Epidermal melanocyte (primary cell): Measurements from ENCODE around the gene SPEM1.

Source experiments
- DNase-seq: peaks from one replicate; pipeline ENCODE4 v3.0.0; 2011; ENCODE audit warnings: low spot score; ENCODE audit not compliant: insufficient read length

SPEM1 gene

DNA sequence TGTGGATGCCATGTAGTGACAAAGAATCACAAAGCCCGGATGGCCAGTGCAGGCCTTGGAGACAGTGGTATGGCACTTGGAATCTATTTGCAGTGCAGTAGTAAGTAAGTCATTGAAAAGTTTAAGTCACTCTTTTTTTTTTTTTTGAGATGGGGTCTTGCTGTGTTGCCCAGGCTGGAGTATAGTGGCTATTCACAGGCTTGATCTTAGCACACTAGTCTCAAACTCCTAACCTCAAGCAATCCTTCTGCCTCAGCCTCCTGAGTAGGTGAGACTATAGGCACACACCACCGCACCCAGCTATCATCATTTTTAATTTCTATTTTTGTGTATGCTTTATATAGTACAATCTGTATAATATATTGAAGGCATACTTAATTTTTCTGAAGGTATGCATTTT, 21.5 kb upstream of the SPEM1 start:
- DNase-seq = no peak

DNA sequence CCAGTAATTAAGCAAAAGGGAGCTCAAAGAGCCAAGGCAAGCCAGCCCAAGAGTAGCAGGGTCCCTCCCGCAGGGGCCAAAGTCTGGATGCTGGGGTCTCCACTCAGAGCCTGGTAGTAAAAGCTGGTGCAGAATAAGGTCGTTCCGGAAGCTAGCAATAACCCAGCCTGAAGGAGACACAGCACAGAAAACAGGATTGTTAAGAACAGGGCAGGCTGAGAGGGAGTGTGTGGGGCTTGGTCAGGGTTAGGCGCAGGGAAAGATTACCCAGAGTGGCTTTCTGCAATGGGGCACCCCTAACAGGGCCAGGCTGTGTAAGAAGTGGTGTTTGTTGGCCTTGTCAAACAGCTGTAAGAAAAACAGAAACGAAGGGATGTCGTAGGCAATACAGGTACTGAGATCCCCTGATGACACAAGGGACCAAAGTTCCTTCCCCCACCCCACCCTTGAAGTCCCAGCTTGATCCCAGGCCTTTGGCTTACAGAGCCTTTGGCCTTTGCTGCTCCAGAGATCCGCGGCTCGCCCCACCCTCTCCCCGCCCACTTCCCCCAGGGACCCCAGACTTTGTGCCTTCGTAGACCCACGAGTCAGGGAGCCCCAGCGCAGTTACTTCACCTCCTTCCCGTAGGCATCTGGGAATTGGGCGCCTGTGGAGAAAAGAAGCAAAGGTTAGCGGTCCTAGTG, 16.9 kb upstream of the SPEM1 start:
- no peak for DNase-seq

DNA sequence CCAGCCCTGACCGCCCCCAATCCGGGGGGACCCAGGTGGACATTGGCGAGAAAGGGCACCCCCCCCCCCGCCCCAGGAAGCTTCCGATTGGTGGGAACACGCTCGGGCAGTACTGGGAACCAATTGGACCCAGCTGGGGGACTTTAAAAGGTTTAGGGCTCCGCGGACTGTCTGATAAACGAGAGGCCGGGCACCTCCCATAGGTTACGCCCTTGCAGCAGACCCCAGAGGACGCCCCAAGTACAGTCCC, 16.5 kb upstream of the SPEM1 start:
- peak; percentile 74 for DNase-seq

DNA sequence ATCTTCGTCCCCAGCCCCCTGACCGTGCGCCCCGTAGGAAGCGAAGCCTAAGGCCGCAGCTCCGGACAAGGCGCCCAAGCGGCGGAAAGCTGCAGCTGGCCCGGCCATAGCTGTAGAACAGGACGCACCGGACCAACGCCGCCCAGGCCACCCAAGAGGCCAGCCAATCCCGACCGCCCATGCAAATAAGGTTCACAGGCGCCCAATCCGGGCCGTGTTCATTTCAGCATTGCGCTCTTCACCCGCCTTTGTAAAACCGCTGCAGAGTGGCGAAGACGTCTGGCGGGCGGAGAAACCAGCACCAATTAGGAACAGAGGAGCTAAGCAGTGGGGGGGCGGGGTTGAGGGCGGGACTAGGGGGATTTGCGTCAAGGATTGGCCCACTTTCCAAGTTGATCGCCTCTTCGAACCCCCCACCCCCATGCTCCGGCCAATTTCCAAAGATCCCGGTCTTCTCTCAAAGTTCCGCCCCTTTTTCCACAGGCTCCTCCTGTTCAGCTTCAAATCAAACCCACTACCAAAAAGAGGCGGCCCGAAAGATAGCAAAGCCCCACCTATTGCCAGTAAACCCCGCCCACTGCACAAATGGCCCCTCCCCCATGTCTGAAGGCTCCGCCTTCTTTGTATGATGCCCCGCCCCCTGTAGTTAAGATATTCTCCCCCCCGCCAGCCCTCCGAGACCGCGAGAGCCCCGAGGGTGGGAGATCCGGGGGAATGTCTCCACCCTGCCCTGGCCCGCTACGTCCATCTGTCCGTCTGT, 16.0 kb upstream of the SPEM1 start, which contains the start of gene TMEM256:
Gene TMEM256 (minus strand): TSS at position 121 of the 760 bp plus-strand sequence. CDS start 13 bp downstream, at position 108.
- peak; percentile 98 for DNase-seq

DNA sequence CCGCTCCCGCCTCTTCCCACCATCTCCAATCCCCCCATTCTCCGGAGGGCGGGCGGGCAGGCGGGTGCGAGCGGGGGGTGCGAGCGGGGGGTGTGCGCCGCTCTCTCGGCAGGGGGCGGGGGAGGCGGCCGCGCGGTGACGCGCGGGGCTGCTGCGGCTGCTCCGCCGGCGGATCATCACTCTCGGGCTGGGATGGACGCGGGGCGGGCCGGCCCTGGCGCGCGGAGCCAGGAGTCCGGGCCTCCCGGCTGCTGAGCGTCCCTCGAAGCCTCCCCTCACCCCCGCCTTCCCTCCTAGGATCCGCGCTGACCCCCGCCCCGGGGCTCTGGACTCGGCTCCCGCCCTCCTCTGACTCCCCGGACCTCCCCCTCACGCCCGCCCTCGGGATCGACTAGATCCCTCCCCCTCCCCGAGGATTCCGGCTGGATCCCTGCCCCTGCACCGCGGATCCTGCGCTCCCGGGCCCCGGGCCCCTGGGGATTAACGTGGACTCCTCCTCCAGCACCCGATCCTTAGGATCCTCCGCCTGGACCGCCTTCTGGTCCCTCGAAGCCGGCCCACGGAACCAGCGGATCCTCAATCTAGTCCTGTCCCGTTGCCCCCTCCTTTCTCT, 15.3 kb upstream of the SPEM1 start:
- peak; percentile 79 for DNase-seq

DNA sequence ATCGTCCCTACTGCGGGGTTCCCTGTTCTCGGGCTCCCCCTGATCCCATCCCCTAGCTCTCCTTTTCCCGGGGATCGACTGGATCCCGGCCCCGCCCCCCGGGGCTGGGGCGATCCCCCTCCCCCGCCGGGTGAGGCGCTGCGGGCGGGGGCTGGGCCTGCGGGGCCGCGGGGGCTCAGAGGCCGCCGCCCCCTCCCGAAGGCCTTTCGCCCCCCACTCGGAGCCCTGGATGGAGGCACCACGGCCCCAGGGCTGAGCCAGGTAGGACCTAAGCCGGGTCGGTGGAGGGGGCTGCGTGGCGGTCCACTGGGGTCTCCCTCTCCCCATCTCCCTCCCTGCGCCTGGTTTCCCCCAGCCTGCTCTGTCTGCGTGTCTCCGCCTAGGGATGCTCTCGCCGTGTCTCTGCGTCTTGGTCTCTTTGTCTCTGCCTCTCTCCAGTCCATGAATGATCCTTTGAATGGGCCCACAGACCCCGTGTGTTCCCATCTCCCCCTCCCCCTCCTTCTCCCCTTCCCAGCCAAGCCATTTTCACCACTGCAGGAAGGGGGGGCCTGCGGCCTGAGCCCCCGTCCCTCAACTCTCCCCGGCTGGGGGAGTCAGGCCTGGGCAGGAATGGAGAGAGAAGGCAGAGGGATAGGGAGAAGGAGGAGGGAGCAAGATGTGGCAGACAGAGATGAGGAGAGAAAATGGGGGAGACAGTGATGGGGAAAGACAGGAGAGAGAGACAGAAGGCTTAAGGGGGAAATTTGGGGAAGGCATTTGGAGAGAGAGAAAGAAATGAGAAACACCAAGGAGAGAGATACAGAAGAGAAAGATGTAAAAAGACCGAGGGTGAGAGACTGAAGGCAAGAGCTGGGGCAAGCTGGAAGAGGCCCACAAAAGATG, 14.5 kb upstream of the SPEM1 start:
- no peak for DNase-seq

DNA sequence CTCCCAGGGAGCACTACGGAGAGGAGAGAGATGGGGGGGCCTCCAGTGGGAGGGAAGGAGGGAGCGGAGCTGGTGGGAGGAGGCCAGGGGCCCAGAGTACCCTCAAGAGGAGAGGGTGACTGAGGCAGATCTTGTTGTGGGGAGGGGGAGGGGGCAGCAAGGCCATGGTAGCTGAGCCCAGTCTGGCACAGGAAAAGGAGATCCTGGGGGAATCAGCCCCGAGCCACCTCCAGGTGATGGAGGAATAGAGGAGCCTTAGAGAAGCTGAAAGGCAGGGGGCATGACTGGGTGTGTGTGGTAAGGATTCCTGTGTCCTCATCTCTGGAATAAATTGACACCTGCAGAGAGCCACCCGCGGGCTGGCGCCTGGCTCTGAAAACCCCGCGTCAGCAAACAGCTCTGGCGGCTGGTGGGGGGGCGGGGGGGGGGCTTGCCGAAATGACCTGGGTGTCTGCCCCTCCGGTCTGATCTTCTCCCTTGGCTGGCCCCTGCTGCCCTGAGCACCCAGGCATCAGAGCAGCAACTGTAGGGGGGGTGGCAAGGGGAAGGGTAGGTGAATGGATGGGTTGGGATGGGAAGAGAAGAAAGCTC, 13.8 kb upstream of the SPEM1 start:
- DNase-seq = no peak

DNA sequence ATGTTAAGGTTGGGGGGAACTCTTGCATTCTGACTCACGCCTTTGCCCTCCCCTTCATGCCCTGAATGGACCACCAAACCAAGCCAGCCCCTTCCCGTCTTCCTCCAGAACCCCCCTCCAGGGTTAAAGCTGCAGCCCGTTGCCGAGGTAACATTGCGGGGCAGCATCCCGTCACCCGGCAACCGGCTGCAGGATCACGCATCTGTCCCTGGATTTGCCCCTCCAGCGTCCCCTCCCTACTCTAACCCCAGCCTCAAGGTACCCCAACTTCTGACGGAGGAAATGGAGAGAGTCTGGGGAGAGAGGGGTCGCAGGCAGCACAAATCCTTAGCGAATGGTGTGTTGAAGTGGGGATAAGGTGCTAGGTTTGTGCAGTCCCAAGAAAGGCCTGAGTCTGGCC, 13.0 kb upstream of the SPEM1 start:
- no peak for DNase-seq

DNA sequence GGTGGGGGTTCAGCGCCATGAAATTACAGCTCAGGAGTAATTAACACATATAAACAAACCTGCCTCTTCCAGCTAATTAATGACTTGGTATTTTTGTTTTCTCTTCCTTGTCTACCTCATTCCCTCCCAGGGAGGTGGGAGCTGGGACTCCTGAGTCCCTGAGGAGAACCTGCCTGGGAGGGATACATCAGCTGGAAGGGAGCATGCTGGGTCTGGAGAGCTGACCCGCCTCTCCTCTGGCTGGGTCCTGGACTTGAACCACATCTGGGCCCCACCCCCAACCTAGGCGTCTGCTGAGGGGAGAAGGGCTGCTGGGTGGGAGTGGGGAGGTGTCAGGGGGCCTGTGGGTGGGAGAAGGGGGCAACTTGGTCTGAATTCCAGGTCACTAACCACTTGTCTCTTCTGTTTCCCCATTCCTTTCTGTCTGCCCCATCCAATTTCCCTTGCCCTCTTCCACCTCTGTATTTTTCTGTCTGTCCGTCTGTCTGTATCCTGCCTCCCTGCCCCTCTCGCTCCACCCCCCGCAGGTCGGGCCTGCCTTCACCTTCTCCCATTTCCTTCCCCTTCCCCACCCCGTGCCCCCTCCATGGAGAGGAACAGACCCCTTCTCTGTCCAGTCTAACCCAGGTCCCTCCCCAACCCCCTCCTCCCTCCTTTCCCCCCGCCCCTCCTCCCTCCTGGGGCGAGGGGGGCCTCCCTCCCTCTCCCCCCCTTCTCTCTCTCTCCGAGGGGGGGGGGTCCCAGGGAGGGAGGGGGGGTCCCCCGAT, 12.5 kb upstream of the SPEM1 start, which contains the start of gene NLGN2:
Gene NLGN2 (plus strand): TSS at position 361 of the 767 bp plus-strand sequence. CDS start 411 bp downstream, outside the sequence.
- DNase-seq = no peak

DNA sequence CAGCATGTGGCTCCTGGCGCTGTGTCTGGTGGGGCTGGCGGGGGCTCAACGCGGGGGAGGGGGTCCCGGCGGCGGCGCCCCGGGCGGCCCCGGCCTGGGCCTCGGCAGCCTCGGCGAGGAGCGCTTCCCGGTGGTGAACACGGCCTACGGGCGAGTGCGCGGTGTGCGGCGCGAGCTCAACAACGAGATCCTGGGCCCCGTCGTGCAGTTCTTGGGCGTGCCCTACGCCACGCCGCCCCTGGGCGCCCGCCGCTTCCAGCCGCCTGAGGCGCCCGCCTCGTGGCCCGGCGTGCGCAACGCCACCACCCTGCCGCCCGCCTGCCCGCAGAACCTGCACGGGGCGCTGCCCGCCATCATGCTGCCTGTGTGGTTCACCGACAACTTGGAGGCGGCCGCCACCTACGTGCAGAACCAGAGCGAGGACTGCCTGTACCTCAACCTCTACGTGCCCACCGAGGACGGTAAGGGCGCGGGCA, 11.8 kb upstream of the SPEM1 start:
- no peak for DNase-seq

DNA sequence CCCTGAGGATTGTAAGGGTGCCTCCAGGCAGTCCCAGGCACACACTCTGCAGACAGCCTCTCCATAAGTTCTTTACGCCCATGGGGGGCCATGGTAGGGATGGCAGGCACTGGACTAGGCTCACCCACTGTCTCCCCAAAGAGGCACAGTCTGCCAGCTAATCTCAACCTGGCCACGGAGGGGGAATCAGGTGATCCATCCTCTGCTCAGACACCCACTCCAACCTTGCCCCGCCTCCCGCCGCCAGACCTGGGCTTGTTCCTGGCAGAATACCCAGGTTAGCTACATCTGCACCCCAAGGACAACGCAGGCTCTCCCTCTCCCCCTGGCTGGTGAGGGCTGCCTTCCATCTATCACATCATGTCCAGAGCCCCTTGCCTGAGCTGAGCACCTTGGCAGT, 11.3 kb upstream of the SPEM1 start:
- no peak for DNase-seq

DNA sequence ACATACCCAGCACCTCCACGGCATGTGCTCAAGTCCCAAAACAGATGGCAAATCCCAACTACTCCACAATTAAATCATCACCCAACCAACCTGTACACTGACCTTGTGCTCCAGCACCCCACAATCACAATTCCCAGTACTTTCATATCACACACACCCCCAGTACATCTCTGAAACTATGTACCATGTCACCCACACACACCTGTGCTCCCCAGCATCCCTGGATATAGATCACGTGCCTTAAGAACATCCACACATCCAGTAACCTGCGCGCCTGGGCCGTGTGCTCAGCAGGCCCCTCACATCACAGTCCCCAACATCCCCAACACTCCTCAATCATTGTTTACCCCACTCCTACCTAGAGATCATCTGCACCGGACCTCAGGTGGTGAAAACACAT, 10.4 kb upstream of the SPEM1 start:
- no peak for DNase-seq

DNA sequence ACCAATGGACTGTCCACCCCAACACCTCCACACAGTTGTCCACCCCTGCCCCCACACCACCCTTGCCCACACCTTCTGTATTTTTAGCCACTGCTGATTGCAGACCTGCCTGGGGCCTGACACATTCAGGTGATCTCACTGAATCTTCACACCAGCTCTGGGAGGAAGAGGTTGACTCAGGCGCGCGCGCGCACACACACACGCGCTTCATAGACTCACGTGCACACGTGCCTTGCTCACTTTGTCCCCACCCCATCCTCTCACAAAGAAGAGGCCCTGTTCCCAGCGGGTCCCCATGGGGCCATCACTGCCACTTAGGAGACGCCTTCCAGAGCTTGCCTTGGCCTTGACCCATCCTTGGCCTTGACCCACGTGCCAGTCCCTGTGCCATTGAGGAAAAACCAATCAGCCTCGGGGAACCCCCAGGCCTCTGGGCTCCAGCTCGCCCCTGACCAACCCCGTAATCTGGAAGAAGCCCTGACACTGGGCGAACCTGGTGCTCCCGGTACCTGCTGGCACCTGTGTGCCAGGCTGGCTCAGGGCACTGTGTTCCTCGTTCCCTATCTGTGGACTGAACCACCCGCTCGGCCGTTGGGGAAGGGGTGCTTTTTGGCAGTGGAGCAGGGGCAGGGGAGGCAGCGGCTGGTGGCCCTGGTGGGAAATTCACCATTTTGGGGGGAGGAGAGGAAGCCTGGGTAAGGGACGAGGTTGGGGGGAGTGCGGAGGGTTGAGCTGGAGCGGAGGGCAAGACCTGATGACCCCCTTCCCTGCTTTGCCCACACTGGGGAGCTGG, 9.3 kb upstream of the SPEM1 start:
- DNase-seq = no peak

DNA sequence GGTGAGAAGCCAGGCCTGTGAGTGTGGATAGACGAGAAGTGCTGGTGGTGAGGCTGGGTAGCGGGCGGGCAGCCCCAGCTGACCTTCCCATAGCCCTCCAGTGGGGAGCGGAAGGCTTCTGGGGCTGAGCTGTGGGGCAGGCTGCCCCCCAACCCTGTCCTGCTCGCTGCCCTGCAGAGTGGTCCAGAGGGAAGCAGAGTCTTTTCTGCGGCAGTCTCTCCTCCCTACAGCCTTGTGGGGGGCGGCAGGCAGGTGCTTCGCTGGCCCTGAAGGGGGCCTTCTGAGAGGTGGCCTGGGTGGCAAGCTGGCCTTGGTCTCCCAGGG, 8.7 kb upstream of the SPEM1 start:
- no peak for DNase-seq

DNA sequence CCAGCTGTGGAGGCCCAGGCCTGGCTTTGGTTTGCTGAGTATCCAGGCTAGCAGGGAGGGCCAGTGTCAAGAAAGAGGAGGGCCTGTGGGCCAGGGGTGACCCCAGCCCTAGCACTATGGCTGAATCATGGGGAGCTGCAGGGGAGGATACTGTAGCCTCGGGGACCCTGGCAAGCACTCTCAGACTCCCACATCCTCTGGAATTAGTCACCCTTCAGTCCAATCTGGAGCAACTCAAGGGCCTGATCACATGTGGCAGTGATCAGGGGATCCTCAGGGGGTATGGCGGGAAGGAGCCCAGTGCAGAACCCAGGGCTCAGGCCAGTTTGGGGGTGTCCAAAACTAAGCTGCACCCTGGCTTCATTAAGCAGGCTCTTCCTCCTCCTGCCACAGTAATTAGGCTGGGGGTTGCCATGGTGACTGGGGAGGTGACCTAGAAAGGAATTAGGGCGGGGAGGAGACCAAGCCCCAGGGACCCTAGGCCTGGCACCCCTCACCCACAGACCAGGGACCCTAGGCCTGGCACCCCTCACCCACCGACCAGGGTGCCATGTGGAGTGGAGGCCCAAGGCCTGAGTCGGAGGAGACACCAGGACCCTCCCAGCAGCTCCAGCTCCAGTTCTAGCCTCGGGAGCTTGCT, 6.7 kb upstream of the SPEM1 start:
- no peak for DNase-seq

DNA sequence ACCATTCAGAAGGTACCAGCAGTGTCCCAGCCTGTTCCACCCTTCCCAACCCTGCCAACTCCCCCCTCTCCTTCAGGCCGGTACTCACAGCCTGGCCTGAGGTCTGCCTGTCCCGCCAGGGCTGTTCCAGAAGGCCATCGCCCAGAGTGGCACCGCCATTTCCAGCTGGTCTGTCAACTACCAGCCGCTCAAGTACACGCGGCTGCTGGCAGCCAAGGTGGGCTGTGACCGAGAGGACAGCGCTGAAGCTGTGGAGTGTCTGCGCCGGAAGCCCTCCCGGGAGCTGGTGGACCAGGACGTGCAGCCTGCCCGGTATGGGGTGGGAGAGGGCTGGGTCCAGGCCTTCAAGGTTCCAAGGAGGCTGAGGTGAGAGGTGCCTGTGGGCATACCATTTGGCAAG, 5.3 kb upstream of the SPEM1 start:
- DNase-seq = no peak

DNA sequence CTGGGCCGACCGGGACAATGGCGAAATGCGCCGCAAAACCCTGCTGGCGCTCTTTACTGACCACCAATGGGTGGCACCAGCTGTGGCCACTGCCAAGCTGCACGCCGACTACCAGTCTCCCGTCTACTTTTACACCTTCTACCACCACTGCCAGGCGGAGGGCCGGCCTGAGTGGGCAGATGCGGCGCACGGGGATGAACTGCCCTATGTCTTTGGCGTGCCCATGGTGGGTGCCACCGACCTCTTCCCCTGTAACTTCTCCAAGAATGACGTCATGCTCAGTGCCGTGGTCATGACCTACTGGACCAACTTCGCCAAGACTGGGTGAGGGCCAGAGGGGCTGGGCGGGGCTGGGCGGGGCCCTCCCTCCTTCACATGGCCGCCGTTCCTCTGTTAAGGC, 4.3 kb upstream of the SPEM1 start:
- no peak for DNase-seq

DNA sequence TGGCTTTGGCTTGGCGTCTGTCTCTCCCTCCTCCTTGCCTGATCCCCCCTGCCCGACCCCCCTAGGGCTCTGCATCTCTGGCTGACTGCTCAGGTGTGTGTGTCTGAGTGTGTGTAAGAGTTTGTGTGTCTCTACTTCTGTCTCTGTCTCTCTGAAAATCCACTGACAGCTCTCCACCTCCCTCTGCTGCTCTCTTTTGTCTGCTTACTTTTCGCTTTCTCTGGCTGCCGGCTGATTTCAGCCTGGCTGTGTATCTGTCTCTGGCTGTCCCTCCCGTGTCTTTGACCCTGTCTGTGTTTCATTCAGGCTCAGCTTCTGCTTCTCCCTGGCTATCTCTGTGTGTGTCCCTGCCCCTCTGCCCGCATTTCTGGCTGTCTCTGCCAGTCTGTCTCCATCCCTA, 3.8 kb upstream of the SPEM1 start:
- DNase-seq = no peak

DNA sequence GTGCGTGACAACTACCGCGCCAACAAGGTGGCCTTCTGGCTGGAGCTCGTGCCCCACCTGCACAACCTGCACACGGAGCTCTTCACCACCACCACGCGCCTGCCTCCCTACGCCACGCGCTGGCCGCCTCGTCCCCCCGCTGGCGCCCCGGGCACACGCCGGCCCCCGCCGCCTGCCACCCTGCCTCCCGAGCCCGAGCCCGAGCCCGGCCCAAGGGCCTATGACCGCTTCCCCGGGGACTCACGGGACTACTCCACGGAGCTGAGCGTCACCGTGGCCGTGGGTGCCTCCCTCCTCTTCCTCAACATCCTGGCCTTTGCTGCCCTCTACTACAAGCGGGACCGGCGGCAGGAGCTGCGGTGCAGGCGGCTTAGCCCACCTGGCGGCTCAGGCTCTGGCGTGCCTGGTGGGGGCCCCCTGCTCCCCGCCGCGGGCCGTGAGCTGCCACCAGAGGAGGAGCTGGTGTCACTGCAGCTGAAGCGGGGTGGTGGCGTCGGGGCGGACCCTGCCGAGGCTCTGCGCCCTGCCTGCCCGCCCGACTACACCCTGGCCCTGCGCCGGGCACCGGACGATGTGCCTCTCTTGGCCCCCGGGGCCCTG, 3.0 kb upstream of the SPEM1 start:
- DNase-seq = no peak
